ENCODE data around the gene SPTB. TPM values are rescaled to one million over a fixed set of nuclear protein-coding genes. Genes with fewer than 3 reads are reported as not detected.

Gene SPTB
- total RNA-seq, 1 donor from 2014 or later = not detected

DNA sequence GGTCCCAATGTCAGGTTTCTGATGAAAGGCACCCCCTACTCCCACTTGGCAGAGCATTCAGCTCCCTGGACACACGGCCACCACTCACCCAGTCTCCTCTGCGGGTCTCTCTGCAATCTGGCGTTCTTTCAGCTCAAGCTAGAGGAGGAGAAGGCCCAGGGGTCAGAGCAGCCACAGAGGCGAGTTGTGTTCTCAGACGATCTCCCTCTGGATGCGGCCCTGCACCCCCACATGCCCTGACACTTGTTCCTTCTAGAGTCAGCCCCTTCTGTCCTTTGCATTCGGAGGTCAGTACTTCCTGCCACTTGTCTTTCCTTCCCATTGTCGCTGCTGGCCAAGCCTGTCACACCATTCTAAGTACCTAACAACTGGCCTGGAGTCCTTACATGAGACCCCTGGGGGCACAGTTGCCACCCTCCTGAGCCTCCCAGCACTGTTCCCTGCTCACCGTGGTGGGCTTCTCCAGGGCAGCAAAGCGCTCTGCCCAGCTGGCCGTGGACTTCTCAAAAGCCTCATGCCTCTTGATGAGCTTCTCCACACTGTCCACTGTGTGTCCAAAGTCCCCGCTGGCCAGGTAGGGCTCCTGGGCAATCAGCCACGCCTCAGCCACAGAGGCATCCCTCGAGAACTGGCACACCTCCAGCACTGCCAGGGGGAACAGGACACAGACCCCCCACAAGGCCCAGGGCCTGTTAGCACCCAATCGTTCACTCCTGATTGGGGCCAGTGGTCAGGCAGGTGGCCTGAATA, 112.3 kb downstream of the SPTB start:
- TF ChIP-seq, protein P1, sequence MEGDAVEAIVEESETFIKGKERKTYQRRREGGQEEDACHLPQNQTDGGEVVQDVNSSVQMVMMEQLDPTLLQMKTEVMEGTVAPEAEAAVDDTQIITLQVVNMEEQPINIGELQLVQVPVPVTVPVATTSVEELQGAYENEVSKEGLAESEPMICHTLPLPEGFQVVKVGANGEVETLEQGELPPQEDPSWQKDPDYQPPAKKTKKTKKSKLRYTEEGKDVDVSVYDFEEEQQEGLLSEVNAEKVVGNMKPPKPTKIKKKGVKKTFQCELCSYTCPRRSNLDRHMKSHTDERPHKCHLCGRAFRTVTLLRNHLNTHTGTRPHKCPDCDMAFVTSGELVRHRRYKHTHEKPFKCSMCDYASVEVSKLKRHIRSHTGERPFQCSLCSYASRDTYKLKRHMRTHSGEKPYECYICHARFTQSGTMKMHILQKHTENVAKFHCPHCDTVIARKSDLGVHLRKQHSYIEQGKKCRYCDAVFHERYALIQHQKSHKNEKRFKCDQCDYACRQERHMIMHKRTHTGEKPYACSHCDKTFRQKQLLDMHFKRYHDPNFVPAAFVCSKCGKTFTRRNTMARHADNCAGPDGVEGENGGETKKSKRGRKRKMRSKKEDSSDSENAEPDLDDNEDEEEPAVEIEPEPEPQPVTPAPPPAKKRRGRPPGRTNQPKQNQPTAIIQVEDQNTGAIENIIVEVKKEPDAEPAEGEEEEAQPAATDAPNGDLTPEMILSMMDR (IDR thresholded peaks at IDR 0.05; ENCODE audit: insufficient read depth, low read length, severe bottlenecking) = no peak
- no peaks in the 10 kb centered on the region for H3K36me3 ChIP-seq (ENCODE audit: control insufficient read depth, insufficient read depth, low read length)
- DNase-seq (ENCODE audit: low read depth) (no peak), FAIRE-seq (no peak)
- no peak overlapping the region for H3K4me3 ChIP-seq (ENCODE audit: low read depth, low read length)
- H3K27me3 ChIP-seq (ENCODE audit: control insufficient read depth, insufficient read depth, low read length) = peaks cover 6% of the 10 kb centered on the region

DNA sequence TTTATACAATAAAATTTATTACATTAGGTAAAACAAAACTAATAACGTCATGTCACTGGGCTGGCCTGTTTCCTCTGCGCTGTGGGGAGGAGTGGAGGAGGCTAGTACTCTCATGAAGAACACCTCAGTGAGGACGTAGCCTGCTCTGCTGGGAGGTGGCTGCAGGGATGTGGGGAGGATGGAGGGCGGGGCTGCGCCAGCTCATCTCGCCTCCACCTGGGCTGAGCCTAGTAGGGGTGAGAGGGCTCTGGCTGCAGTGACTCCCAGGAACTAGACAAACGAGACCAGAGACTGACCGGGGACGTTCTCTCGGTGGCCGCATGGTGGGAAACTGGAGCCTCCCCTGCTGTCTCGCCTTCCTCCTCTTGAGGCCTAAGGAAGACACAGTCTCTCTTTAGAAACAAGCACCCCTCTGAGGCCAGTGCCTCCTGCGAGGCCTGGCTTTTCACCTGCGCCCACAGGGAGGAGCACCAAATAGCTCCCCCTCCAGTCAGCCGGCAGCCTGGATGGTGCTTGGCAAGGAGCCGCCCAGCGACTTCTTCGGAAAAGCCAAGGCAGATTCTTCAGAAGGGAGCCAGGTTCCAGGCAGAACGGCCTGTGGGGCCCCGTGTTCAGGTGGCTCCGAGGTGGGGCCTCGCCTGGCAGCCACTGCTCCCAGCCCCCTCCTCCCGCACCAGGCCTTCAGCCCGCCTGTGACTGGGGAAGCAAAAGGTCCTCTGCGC, 113.1 kb downstream of the SPTB start:
- DNase-seq (ENCODE audit: low read depth) = peak; percentile 69
- Histone ChIP-seq H3K36me3 (ENCODE audit: control insufficient read depth, insufficient read depth, low read length) (no peaks in the 10 kb centered on the region), H3K4me3 (ENCODE audit: low read depth, low read length) (no peak overlapping the region), H3K27me3 (ENCODE audit: control insufficient read depth, insufficient read depth, low read length) (peaks cover 6% of the 10 kb centered on the region)
- no peak for FAIRE-seq
- TF ChIP-seq, protein P1 (IDR thresholded peaks at IDR 0.05; ENCODE audit: insufficient read depth, low read length, severe bottlenecking) = no peak

DNA sequence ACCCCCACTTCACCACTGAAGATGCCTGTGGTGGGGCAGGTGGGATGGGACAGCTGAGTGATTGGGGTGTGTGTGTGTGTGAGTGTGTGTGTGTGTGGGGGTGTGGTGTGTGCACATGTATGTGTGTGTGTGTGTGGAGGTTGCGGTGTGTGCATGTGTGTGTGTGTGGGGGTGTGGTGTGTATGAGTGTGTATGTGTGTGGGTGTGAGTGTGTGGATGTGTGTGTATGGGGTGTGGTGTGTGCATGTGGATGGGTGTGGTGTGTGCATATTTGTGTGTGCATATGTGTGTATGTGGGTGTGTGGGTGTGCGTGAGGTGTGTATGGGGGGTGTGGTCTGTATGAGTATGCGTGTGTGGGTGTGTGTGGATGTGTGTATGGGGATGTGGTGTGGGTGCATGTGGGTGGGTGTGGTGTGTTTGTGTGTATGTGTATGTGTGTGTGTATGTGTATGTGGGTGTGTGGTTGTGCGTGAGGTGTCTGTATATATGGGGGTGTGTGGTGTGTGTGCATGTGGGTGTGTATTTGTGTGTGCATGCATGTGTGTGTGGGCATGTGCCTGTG, 113.9 kb downstream of the SPTB start:
- FAIRE-seq = peak; percentile 99
- DNase-seq (ENCODE audit: low read depth) = no peak

DNA sequence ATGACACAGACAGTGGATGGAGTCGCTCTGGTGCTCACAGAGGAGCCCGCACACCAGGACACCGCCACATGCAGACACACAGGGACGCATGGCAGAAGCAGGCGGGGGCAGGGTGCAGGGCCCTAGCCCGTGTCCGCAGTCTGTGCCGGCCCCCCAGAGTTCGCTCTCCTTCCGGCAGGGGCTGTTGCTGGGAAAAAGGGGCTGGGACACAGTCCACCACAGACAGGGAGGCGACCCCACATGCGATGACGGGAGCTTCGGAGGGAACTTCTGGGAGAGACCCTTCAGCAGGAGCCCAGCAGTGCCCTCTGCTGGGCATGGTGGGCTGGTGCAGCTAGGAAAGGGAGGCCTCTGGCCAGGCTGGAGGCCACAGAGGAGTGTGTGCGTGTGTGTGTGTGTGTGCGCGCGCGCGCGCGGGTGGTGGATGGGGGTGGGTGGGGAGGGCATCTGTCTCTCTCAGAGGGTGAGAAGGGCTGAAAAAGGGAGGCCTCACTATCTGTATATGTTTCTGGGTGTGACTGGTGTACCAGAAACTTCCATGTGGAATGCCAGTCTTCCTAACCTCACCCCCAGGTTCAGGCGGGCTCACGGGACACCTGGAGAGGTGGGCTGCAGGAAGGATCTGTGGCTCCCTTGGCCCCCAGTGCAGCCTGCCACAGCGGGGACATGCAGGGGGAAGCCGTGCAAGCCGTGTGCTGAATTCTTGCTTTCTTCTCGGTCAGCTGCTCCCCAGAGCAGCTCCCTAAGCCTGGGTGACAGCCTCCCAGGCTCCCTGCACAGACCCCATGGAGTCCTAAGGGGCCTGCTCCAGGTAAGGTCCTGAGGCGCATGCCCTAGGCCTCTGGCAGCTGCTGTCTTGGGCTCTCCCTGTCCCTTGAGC, 114.8 kb downstream of the SPTB start:
- peak; percentile 66 for FAIRE-seq
- H3K36me3 ChIP-seq (ENCODE audit: control insufficient read depth, insufficient read depth, low read length) = no peaks in the 10 kb centered on the region
- DNase-seq (ENCODE audit: low read depth) = no peak
- TF ChIP-seq, protein P1 (IDR thresholded peaks at IDR 0.05; ENCODE audit: insufficient read depth, low read length, severe bottlenecking) = peak; percentile 97
- peaks cover 6% of the 10 kb centered on the region for H3K27me3 ChIP-seq (ENCODE audit: control insufficient read depth, insufficient read depth, low read length)
- H3K4me3 ChIP-seq (ENCODE audit: low read depth, low read length) = peak overlapping the region; percentile 6

More for the DNA sequence above, 113.9 kb downstream of the SPTB start:
- TF ChIP-seq, protein P1 (IDR thresholded peaks at IDR 0.05; ENCODE audit: insufficient read depth, low read length, severe bottlenecking) = no peak
- H3K36me3 ChIP-seq (ENCODE audit: control insufficient read depth, insufficient read depth, low read length) = no peaks in the 10 kb centered on the region
- H3K27me3 ChIP-seq (ENCODE audit: control insufficient read depth, insufficient read depth, low read length) = peaks cover 6% of the 10 kb centered on the region
- H3K4me3 ChIP-seq (ENCODE audit: low read depth, low read length) = no peak overlapping the region

DNA sequence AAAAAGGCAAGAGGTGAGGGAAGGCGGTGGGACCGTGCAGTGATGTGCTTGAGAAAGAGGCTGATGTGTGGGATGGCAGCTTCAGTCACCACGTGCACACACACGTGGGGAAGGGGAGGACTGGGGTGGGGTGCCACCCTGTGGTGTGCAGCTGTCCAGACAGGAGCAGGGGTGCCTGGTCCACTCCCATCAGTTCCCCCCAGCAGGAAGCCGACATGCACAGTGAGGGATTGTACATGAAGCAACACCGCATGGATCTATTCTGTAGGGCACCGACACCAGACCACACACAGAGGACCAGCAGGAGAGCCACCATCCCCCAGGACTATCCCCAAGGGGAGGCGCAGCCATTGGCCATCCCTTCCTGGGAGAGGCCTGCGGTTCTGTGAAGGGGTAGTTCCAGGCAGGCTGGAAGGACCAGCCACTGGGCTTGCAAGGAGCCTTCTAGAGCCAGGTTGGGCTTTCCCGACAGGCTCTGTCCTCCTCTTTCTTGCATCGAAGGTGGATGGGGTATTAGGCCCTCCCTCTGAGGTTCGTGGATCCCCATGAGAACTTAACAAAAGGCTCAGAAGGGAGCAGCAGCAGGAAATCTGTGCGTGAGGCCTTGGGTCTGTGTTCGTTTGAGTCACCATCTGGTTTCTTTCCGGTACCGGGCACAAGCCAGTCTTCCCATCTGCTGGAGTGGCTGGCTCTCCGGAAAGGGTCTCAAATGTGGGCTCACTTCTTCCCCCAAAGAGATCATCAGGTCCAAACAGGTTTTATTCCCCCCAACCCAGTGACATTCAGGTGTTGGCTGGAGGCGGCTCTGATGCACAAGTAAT, 115.7 kb downstream of the SPTB start:
- H3K4me3 ChIP-seq (ENCODE audit: low read depth, low read length) = no peak overlapping the region
- peak; percentile 7 for FAIRE-seq
- H3K36me3 ChIP-seq (ENCODE audit: control insufficient read depth, insufficient read depth, low read length) = no peaks in the 10 kb centered on the region
- TF ChIP-seq, protein P1 (IDR thresholded peaks at IDR 0.05; ENCODE audit: insufficient read depth, low read length, severe bottlenecking) = no peak
- peaks cover 4% of the 10 kb centered on the region for H3K27me3 ChIP-seq (ENCODE audit: control insufficient read depth, insufficient read depth, low read length)
- DNase-seq (ENCODE audit: low read depth) = no peak

All from bronchial epithelial cell (primary cell).